RWPE1 (cell line): ENCODE results near the gene ERCC5.

Source experiments
- CTCF ChIA-PET: fragments of 350-600 bp; sonication (Branson Sonifier 250); formaldehyde crosslinking; extraction: SDS; loops from one replicate; lab custom pipeline; 2021; lab: Yijun Ruan, JAX
- POLR2A ChIA-PET: fragments of 400-600 bp; formaldehyde crosslinking; extraction: SDS; loops from one replicate; lab custom pipeline; 2020; ENCODE audit warnings: antibody characterized with exemption; ENCODE audit not compliant: low non-redundant PET; lab: Yijun Ruan, JAX
- DNase-seq: peaks from one replicate; pipeline ENCODE4 v3.0.0; 2012; ENCODE audit warnings: low spot score
- H3K27ac ChIP-seq: fragments of 450-650 bp; 2 replicates; pipeline ENCODE4 v1.5.1; 2017
- TF ChIP-seq, protein P1 (sequence below): fragments of 450-650 bp; conservative IDR thresholded peaks from 2 replicates; pipeline ENCODE4 v1.5.1; 2017; ENCODE audit warnings: low read depth, mild to moderate bottlenecking

Gene ERCC5

GRCh38 chr13:102848956-102849355, 3.1 kb downstream of the ERCC5 start:
- H3K27ac ChIP-seq = no peak overlapping the region
- ChIA-PET CTCF (interaction anchor here (0.5 kb wide), 1 partner anchor 11 kb away, joined by 3 read pairs; no protein-coding TSS in a partner anchor), POLR2A (no interaction called here)
- no peak for DNase-seq
- TF ChIP-seq, protein P1, sequence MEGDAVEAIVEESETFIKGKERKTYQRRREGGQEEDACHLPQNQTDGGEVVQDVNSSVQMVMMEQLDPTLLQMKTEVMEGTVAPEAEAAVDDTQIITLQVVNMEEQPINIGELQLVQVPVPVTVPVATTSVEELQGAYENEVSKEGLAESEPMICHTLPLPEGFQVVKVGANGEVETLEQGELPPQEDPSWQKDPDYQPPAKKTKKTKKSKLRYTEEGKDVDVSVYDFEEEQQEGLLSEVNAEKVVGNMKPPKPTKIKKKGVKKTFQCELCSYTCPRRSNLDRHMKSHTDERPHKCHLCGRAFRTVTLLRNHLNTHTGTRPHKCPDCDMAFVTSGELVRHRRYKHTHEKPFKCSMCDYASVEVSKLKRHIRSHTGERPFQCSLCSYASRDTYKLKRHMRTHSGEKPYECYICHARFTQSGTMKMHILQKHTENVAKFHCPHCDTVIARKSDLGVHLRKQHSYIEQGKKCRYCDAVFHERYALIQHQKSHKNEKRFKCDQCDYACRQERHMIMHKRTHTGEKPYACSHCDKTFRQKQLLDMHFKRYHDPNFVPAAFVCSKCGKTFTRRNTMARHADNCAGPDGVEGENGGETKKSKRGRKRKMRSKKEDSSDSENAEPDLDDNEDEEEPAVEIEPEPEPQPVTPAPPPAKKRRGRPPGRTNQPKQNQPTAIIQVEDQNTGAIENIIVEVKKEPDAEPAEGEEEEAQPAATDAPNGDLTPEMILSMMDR = no peak

DNA sequence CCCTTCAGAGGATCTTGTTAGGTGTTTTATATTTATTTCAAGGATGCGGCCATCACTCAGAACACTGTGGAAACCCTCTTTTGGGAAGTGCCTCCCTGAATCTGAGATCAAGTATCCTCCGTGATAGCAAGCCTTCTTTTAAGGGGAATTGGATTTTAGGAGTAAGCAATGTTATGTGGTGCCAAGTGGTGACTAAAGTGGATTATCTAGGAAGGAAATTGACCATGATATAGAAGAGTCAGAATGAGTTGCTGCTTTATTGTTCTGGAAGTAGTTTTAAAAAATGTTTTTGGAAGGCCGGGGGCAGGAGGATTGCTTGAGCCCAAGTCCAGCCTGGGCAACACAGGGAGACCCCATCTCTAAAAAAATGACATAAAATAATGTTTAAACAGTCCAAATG, 6.7 kb downstream of the ERCC5 start:
- no peak overlapping the region for H3K27ac ChIP-seq
- ChIA-PET POLR2A (no interaction called here), CTCF (no interaction called here)
- TF ChIP-seq, protein P1 = no peak
- DNase-seq = no peak

- POLR2A ChIA-PET = interaction anchor here (0.7 to 0.9 kb wide), 2 partner anchors 9 to 266 kb away, joined by 3 read pairs; no protein-coding TSS in a partner anchor
- DNase-seq = no peak
- H3K27ac ChIP-seq = no peak overlapping the region
- CTCF ChIA-PET = interaction anchor here (0.6 to 0.7 kb wide), 3 partner anchors 9 to 273 kb away, joined by 3 to 8 read pairs (median 4); partner anchors contain the start of gene ERCC5
- TF ChIP-seq, protein P1 = no peak
These were observed 8.8 kb downstream of the ERCC5 start for GRCh38 chr13:102854675-102855074.

DNA sequence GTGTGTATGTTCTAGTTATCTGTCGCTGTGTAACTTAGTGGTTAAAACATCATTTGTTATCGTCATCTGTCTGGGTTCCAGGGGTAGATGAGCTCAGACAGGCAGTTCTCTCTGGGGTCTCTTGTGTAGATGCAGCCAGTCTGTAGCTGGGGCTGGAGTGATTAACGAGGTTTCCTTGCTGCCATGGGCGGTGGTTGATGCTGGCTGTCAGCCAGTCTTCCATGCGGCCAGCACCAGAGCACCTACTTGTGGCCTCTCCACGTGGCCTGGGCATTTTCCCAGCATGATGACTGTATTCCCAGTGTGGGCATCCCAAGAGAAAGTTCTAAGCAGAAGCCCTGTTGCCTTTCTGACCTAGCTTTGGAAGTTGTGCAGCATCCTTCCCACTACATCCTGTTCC, 10.7 kb downstream of the ERCC5 start:
- no peak for DNase-seq
- POLR2A ChIA-PET = no interaction called here
- CTCF ChIA-PET = no interaction called here
- H3K27ac ChIP-seq = no peak overlapping the region
- TF ChIP-seq, protein P1 = no peak

DNA sequence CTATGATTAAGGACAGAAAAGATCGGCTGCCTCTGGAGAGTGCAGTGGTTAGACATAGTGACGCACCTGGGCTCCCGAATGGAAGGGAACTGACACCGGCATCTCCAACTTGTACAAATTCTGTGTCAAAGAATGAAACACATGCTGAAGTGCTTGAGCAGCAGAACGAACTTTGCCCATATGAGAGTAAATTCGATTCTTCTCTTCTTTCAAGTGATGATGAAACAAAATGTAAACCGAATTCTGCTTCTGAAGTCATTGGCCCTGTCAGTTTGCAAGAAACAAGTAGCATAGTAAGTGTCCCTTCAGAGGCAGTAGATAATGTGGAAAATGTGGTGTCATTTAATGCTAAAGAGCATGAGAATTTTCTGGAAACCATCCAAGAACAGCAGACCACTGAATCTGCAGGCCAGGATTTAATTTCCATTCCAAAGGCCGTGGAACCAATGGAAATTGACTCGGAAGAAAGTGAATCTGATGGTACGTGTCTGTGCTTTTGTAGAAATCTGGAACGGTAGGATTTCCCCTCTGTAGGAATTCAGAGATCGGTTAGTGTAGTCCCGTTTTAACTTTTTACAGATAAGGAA, 16.9 kb downstream of the ERCC5 start:
- H3K27ac ChIP-seq = no peak overlapping the region
- ChIA-PET CTCF (no interaction called here), POLR2A (no interaction called here)
- DNase-seq = no peak
- TF ChIP-seq, protein P1 = no peak

- ChIA-PET POLR2A (no interaction called here), CTCF (no interaction called here)
- TF ChIP-seq, protein P1 = no peak
- DNase-seq = no peak
- H3K27ac ChIP-seq = no peak overlapping the region
These were observed 17.8 kb downstream of the ERCC5 start for GRCh38 chr13:102863590-102863989.
